GM12892 (cell line): ENCODE data around the gene NINJ2.

ENCODE experiments used
- DNase-seq: peaks from one replicate; pipeline ENCODE4 v3.0.0; 2011; ENCODE audit not compliant: insufficient read length
- FAIRE-seq: peaks from 2 replicates; lab custom pipeline; 2011; peaks lifted over from hg19 to GRCh38; lab: Jason Lieb, UNC
- POLR2A ChIP-seq: IDR thresholded peaks from 2 replicates; pipeline ENCODE4 v1.6.1; 2011; ENCODE audit warnings: low read depth, low read length, control low read depth
- POLR2AphosphoS5 ChIP-seq: IDR thresholded peaks from 2 replicates; pipeline ENCODE4 v1.6.1; 2011; ENCODE audit warnings: low read depth, low read length, control low read depth
- TAF1 ChIP-seq: IDR thresholded peaks from 2 replicates; pipeline ENCODE4 v1.6.1; 2011; ENCODE audit warnings: low read depth, mild to moderate bottlenecking, control low read depth, low read length, borderline replicate concordance

NINJ2 gene

GRCh38 chr12:565589-566105 is 97.6 kb downstream of the NINJ2 start:
- FAIRE-seq (no peak), DNase-seq (no peak)
- no peak for TF ChIP-seq TAF1
- no peak for TF ChIP-seq POLR2AphosphoS5
- no peak for TF ChIP-seq POLR2A

DNA sequence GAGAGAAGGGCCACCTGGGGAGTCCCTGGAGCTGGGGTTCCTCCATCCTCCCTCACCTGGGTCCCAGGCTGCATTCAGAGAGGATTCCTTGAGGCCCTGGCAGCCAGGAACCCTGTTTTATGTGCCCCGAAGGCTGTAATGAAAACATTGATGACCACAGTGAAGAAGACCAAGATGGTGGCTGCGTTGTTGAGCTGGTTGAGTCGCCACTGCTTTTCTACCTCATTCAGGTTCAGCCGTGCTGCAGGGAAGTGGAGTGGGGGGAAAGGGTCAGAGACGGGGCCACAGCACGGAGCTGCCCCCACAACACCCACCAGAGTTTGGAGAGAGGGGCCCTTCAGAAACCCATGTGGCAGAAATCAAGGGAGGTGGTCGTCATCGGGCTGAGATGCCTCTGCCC is 98.1 kb downstream of the NINJ2 start:
- TF ChIP-seq POLR2AphosphoS5, result no peak
- TF ChIP-seq TAF1, result no peak
- TF ChIP-seq POLR2A, result no peak
- no peak for DNase-seq
- no peak for FAIRE-seq

DNA sequence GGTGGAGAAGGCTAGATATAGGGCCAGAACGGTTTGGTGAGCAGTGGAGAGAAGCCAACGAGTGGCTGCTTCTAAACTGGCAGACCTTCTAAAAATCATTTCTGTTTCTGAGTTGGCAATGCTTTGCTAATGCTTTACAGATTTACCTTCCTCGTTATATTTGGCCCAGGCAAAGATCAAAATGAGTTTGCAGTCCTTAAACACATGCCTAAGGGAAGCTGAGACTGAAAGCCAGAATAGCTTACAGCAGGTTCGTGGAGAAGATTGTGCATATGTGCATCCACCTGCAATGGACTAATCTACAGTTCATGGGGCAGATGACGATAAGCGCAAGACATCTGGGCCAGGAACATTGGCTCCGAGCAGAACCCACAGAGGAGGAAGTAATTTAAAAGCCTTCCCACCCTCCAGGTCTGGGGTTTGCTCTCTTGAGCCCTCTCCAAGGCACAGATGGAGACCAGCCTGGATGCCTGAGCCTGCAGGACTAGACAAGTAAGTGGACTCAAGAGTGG is 99.4 kb downstream of the NINJ2 start:
- no peak for TF ChIP-seq TAF1
- TF ChIP-seq POLR2A, result no peak
- no peak for TF ChIP-seq POLR2AphosphoS5
- peak; percentile 33 for FAIRE-seq
- no peak for DNase-seq

- FAIRE-seq, result peak; percentile 76
- TF ChIP-seq TAF1 (no peak), POLR2AphosphoS5 (no peak), POLR2A (no peak)
- no peak for DNase-seq
Measured at GRCh38 chr12:563250-563781, 99.9 kb downstream of the NINJ2 start.

- no peak for DNase-seq
- TF ChIP-seq TAF1 (no peak), POLR2A (no peak), POLR2AphosphoS5 (no peak)
- FAIRE-seq, result no peak
Measured at GRCh38 chr12:562634-563033, 100.6 kb downstream of the NINJ2 start.

- TF ChIP-seq POLR2AphosphoS5, result no peak
- TF ChIP-seq TAF1, result no peak
- TF ChIP-seq POLR2A, result no peak
- DNase-seq (no peak), FAIRE-seq (peak; percentile 58)
Measured at GRCh38 chr12:561908-562593, 101.2 kb downstream of the NINJ2 start.

DNA sequence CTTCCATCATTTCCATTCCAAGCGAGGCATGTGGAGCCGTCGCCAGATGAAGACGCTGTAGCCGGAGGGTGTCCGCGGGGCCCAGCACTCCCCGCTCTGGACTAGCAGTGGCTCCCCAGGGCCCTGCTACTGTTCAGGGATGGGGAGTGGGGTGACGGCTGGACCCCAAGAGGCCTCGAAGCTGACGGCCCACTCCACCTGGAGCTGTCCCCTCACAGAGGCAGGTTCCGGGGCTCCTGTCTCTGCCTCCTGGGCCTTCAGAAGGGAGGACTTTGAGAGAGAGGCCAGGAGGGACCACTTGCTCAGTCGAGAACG is 101.9 kb downstream of the NINJ2 start:
- TF ChIP-seq TAF1 (no peak), POLR2AphosphoS5 (no peak), POLR2A (no peak)
- no peak for DNase-seq
- no peak for FAIRE-seq

GRCh38 chr12:560691-561390 is 102.4 kb downstream of the NINJ2 start:
- DNase-seq (no peak), FAIRE-seq (no peak)
- TF ChIP-seq TAF1 (no peak), POLR2A (no peak), POLR2AphosphoS5 (no peak)

DNA sequence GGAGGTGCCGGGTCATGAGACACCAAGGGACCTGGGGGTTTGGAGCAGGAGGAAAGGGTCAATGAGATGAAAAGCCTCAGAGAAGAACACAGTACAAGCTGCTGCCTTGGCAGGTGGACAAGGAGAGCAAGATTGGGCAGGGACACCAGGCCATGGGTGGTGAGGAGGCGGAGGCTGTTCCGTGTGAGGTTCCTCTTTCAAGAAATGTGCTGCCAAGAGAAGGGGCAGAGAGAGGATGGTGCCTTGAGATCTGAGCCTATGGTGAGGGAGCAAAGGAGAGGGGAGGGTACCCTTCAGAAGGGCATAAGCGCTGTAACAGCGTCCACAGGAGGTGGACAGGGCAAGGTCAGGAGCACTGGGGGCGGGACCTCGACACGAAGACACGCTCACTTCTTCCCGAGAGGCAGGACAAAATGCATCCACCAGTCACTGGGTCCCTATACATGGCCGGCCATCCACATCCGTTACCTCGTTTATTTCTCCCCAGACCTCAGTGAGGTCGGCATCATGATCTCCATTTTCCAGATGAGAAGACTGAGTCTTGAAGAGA is 103.3 kb downstream of the NINJ2 start:
- TF ChIP-seq POLR2AphosphoS5, result no peak
- no peak for TF ChIP-seq TAF1
- TF ChIP-seq POLR2A, result no peak
- FAIRE-seq, result no peak
- no peak for DNase-seq

- FAIRE-seq, result no peak
- TF ChIP-seq TAF1 (no peak), POLR2A (no peak), POLR2AphosphoS5 (no peak)
Measured at GRCh38 chr12:559208-559905, 103.9 kb downstream of the NINJ2 start.

DNA sequence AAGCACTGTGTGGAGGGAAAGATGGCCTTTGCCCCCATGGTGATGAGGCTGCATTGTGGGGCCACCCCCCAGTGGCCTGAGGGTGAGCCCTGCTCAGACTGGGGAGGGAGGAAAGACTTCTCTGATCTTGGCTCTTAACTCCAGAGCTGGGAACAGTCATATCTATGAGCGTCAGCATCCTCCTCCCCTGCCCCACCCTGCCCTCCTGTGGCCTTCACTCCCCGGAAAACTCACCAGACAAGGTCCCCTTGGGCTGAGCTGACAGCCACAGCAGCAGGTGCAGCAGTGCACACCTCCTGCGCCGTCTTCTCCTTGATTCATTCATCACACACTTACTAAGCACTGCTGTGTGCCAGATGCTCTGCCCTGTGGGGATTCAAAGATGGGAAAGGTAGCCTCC is 104.7 kb downstream of the NINJ2 start:
- DNase-seq (no peak), FAIRE-seq (no peak)
- TF ChIP-seq TAF1 (no peak), POLR2A (no peak), POLR2AphosphoS5 (no peak)

More at GRCh38 chr12:559208-559905, 103.9 kb downstream of the NINJ2 start:
- no peak for DNase-seq
